PFSK-1 (cell line): ENCODE results near the gene MAP1B.

Experiments
- REST ChIP-seq, 2 experiments: IDR thresholded peaks; 2 replicates each; pipeline versions ENCODE4 v1.6.1 to v1.8.0; 2011 to 2012; ENCODE audit warnings: low read depth in 2 of 2, low read length in 2 of 2, control low read depth in 1 of 2, inconsistent platforms in 1 of 2, mild to moderate bottlenecking in 1 of 2, moderate library complexity in 1 of 2; ENCODE audit not compliant: insufficient read depth in 1 of 2
- TAF1 ChIP-seq: IDR thresholded peaks from 2 replicates; pipeline ENCODE4 v1.6.1; 2012; ENCODE audit warnings: low read length, control low read depth, borderline replicate concordance; ENCODE audit not compliant: insufficient read depth

- no peak for TF ChIP-seq REST (IDR thresholded peaks at IDR 0.05; ENCODE audit: insufficient read depth in 1 of 2, low read depth in 2 of 2, low read length in 2 of 2)
- TF ChIP-seq TAF1 = no peak
Measured at GRCh38 chr5:72066705-72067107, 40.6 kb upstream of the MAP1B start.
